ENCODE measurements around the gene GORAB.

GORAB gene

GRCh38 chr1:170593173-170594011, 61.4 kb downstream of the GORAB start:
- no peak for DNase-seq

GRCh38 chr1:170594066-170594626, 62.2 kb downstream of the GORAB start:
- no peak for DNase-seq

GRCh38 chr1:170596701-170597100, 64.7 kb downstream of the GORAB start:
- DNase-seq, result no peak

GRCh38 chr1:170598618-170599017, 66.7 kb downstream of the GORAB start:
- DNase-seq, result no peak

- DNase-seq, result no peak
Measured at GRCh38 chr1:170599033-170599432, 67.1 kb downstream of the GORAB start.

- DNase-seq, result no peak
Measured at GRCh38 chr1:170601866-170602265, 69.9 kb downstream of the GORAB start.

Data from effector CD4-positive, alpha-beta T cell (primary cell).